A549 (cell line): Measurements from ENCODE around the gene MTF2. TPM values are rescaled to one million over a fixed set of nuclear protein-coding genes. Genes with fewer than 3 reads are reported as not detected.
A peak's percentile ranks its signal among the peaks of the same experiment; 100 is the strongest.

Experiments used
- ATAC-seq, 2 experiments: fragments of 200-7000 bp in 1 of 2; fragments of >200 bp in 1 of 2; cut with Nextera tagmentation in 1 of 2; cut with Tn5 transposase in 1 of 2; 3 replicates each; pipeline versions ENCODE4 v1.8.0 to v1.9.1; 2018 to 2020; ENCODE audit warnings: mild to moderate bottlenecking in 1 of 2, moderate library complexity in 1 of 2
- CTCF ChIA-PET: fragments of 300-600 bp; sonication (Branson Sonifier 250); formaldehyde crosslinking; extraction: SDS; loops from one replicate; lab custom pipeline; 2021; ENCODE audit warnings: antibody characterized with exemption, inconsistent platforms; lab: Yijun Ruan, JAX
- POLR2A ChIA-PET: fragments of 350-600 bp; formaldehyde crosslinking; extraction: SDS; loops from one replicate; lab custom pipeline; 2021; ENCODE audit warnings: antibody characterized with exemption, inconsistent platforms; lab: Yijun Ruan, JAX
- DNase-seq, 2 experiments: peaks; one replicate each; pipeline versions ENCODE4 v3.0.0 to v3.0.0-alpha.2; 2011 to 2016; ENCODE audit warnings: low read depth in 1 of 2, low spot score in 1 of 2
- FAIRE-seq: peaks from 2 replicates; lab custom pipeline; 2011; peaks lifted over from hg19 to GRCh38; lab: Jason Lieb, UNC
- H3K27ac ChIP-seq, 2 experiments: fragments of >200 bp; sonication (Bioruptor Twin); formaldehyde crosslinking; 3 replicates each; pipeline ENCODE4 v1.5.1; 2016 to 2017
- H3K4me1 ChIP-seq: fragments of >200 bp; sonication (Bioruptor Twin); formaldehyde crosslinking; 3 replicates; pipeline ENCODE4 v1.6.1; 2016
- H3K4me2 ChIP-seq: fragments of >200 bp; sonication (Bioruptor Twin); formaldehyde crosslinking; 3 replicates; pipeline ENCODE4 v1.6.1; 2016
- H3K4me3 ChIP-seq: fragments of >200 bp; sonication (Bioruptor Twin); formaldehyde crosslinking; 3 replicates; pipeline ENCODE4 v1.5.1; 2016
- H3K9me3 ChIP-seq: fragments of >200 bp; sonication (Bioruptor Twin); formaldehyde crosslinking; 3 replicates; pipeline ENCODE4 v1.6.1; 2016
- BCL3 ChIP-seq: fragments of >200 bp; sonication (Bioruptor Twin); formaldehyde crosslinking; IDR thresholded peaks from 3 replicates; pipeline ENCODE4 v1.6.1; 2016
- CBX2 ChIP-seq: fragments of 200-600 bp; sonication (generic); IDR thresholded peaks from 2 replicates; pipeline ENCODE4 v1.6.1; 2016; ENCODE audit warnings: low read depth, mild to moderate bottlenecking, borderline replicate concordance
- CBX8 ChIP-seq: fragments of 200-600 bp; sonication (generic); IDR thresholded peaks from 2 replicates; pipeline ENCODE4 v1.6.1; 2016
- FOSB ChIP-seq: fragments of 250-450 bp; sonication (Bioruptor Pico); IDR thresholded peaks from 2 replicates; pipeline ENCODE4 v1.5.0; 2020; ENCODE audit warnings: mild to moderate bottlenecking, moderate library complexity
- FOSL2 ChIP-seq, 2 experiments: fragments of 450-650 bp in 1 of 2; fragments of >200 bp in 1 of 2; sonication (Bioruptor Twin) in 1 of 2; formaldehyde crosslinking; IDR thresholded peaks; 2 replicates each; pipeline versions ENCODE4 v1.5.0 to v1.6.1; 2016 to 2020; ENCODE audit warnings: mild to moderate bottlenecking in 1 of 2, moderate library complexity in 1 of 2
- FOXS1 ChIP-seq: fragments of 250-450 bp; sonication (Bioruptor Pico); IDR thresholded peaks from 2 replicates; pipeline ENCODE4 v1.5.0; 2020; ENCODE audit warnings: mild to moderate bottlenecking, moderate library complexity
- HOXA7 ChIP-seq: fragments of 250-450 bp; sonication (Bioruptor Pico); IDR thresholded peaks from 2 replicates; pipeline ENCODE4 v1.5.0; 2020; ENCODE audit warnings: mild to moderate bottlenecking, moderate library complexity
- HOXB5 ChIP-seq: fragments of 250-450 bp; sonication (Bioruptor Pico); IDR thresholded peaks from 2 replicates; pipeline ENCODE4 v1.5.0; 2020; ENCODE audit warnings: mild to moderate bottlenecking, moderate library complexity
- JUN ChIP-seq, 2 experiments: fragments of >200 bp; sonication (Bioruptor Twin); formaldehyde crosslinking; IDR thresholded peaks; 2 replicates in 1 of 2; 3 replicates in 1 of 2; pipeline ENCODE4 v1.6.1; 2016 to 2017
- KDM5A ChIP-seq: fragments of 200-600 bp; sonication (generic); IDR thresholded peaks from 2 replicates; pipeline ENCODE4 v1.6.1; 2016; ENCODE audit warnings: antibody characterized with exemption, mild to moderate bottlenecking
- MAFK ChIP-seq: fragments of 450-650 bp; IDR thresholded peaks from 2 replicates; pipeline ENCODE4 v1.6.1; 2014; ENCODE audit not compliant: partially characterized antibody
- MAZ ChIP-seq: fragments of 150-350 bp; IDR thresholded peaks from 2 replicates; pipeline ENCODE4 v1.6.1; 2014; ENCODE audit warnings: antibody characterized with exemption, low read depth, low read length, borderline replicate concordance
- MYC ChIP-seq: IDR thresholded peaks from 2 replicates; pipeline ENCODE4 v1.6.1; 2012; ENCODE audit warnings: mild to moderate bottlenecking, inconsistent platforms, low read length, improper control_type of control experiment, borderline replicate concordance
- NFE2L2 ChIP-seq: fragments of 150-350 bp; conservative IDR thresholded peaks from 2 replicates; pipeline ENCODE4 v1.6.1; 2014; ENCODE audit warnings: low read length
- NPAS2 ChIP-seq: fragments of 250-450 bp; sonication (Bioruptor Pico); IDR thresholded peaks from 2 replicates; pipeline ENCODE4 v1.8.0; 2022; ENCODE audit warnings: mild to moderate bottlenecking, moderate library complexity, borderline replicate concordance
- PBX3 ChIP-seq: IDR thresholded peaks from 2 replicates; pipeline ENCODE4 v1.6.1; 2012
- POLR2AphosphoS2 ChIP-seq: conservative IDR thresholded peaks from 2 replicates; pipeline ENCODE4 v1.6.1; 2012; ENCODE audit warnings: low read length, improper control_type of control experiment, inconsistent platforms
- RNF2 ChIP-seq: fragments of 200-600 bp; sonication (generic); IDR thresholded peaks from 2 replicates; pipeline ENCODE4 v1.6.1; 2016; ENCODE audit warnings: low read depth, mild to moderate bottlenecking, antibody characterized with exemption, moderate library complexity, borderline replicate concordance
- SMC3 ChIP-seq: fragments of >200 bp; sonication (Bioruptor Twin); formaldehyde crosslinking; IDR thresholded peaks from 3 replicates; pipeline ENCODE4 v1.6.1; 2018; ENCODE audit warnings: inconsistent platforms
- TFCP2L1 ChIP-seq: fragments of 250-450 bp; sonication (Bioruptor Pico); IDR thresholded peaks from 2 replicates; pipeline ENCODE4 v1.5.0; 2021; ENCODE audit warnings: mild to moderate bottlenecking
- TP53 ChIP-seq: fragments of 250-450 bp; sonication (Bioruptor Pico); IDR thresholded peaks from 2 replicates; pipeline ENCODE4 v1.5.0; 2021; ENCODE audit warnings: mild to moderate bottlenecking, moderate library complexity
- ZNF302 ChIP-seq: fragments of 250-450 bp; sonication (Bioruptor Pico); IDR thresholded peaks from 2 replicates; pipeline ENCODE4 v1.9.0; 2021; ENCODE audit warnings: inconsistent platforms, mild to moderate bottlenecking, moderate library complexity
- WGBS: methylation state at CpG from one replicate; pipeline ENCODE4 v1.1.6; 2017; ENCODE audit errors: missing lambda C conversion rate; 5-methylcytosine and 5-hydroxymethylcytosine counted together
- polyA plus RNA-seq, 4 experiments: library from polyadenylated mRNA; depleted of rRNA in 3 of 4; stranded (reverse); fragments of >200 nt; fragmentation: RNase III in 1 of 4; extraction: RNeasy Plus Mini Kit Qiagen cat#74134 plus additional on column Dnase treatment in 1 of 4; gene quantifications; 2 replicates in 3 of 4; 3 replicates in 1 of 4; pipeline ENCODE4 v1.2.3, GENCODE V29; 2011 to 2017
- TF ChIP-seq, protein P1 (sequence below): fragments of >200 bp; sonication (Bioruptor Twin); formaldehyde crosslinking; IDR thresholded peaks from 2 replicates; pipeline ENCODE4 v1.6.1; 2016
- TF ChIP-seq, protein P2 (sequence below): IDR thresholded peaks from 2 replicates; pipeline ENCODE4 v1.6.1; 2012; ENCODE audit warnings: low read depth, borderline replicate concordance

Gene MTF2
- polyA plus RNA-seq, 2 of the 4 experiments (the other 2 are of a cell fraction): 14.3 to 31.2 TPM

DNA sequence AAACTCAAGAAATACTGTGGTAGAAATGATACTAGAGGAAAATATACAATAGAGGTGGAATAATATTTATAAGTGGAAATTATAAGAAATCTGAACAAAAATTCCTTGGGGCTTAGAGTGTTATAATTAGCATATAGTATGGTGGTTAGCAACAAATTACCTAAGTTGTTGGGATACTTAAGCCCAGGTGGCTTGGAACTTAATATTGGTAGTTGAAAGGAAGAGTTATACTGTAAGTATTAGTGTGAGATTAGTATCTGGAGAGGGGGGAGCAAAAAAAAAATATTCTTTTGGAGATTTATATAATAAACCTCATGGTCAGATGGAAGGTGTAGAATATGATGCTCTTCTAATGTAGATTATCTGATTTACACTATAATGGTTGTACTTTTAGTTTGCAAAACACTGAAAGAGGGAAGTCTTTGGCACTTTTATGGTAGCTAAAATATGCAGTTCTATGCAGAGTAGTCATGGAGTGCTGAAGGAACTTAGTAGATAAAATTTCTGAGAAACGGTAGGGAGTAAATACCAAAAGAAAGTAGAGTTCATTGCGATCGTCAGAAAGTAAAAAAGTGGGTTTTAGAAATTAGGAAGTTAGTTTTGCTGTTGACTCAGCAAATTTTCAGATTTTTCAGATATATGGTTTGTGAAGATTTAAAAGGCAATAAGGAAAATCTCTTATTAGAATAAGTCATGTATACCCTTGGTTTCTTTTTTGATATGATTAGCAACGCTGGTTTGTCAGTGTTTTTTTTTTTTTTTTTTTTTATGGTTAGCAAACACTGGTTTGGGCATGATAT, 45.7 kb downstream of the MTF2 start:
- Histone ChIP-seq H3K27ac (no peak overlapping the region), H3K9me3 (no peaks in the 10 kb centered on the region), H3K4me2 (no peak overlapping the region), H3K4me1 (no peaks in the 10 kb centered on the region), H3K4me3 (no peak overlapping the region)
- 95% methylated on average over 4 of the region's 4 CpGs for WGBS
- ATAC-seq: no peak
- TF ChIP-seq MAFK: peak; percentile 86
- no peak for TF ChIP-seq MAZ
- DNase-seq: no peak
- FAIRE-seq: no peak
- POLR2A ChIA-PET: no interaction called here
- CTCF ChIA-PET: no interaction called here

- ATAC-seq (no peak), FAIRE-seq (no peak)
Measured at GRCh38 chr1:93129507-93130099, 50.5 kb downstream of the MTF2 start.

GRCh38 chr1:93132638-93133037, 53.6 kb downstream of the MTF2 start:
- FAIRE-seq (no peak), ATAC-seq (no peak), DNase-seq (no peak)
- Histone ChIP-seq H3K4me2 (no peak overlapping the region), H3K9me3 (no peaks in the 10 kb centered on the region), H3K27ac (no peak overlapping the region), H3K4me1 (peaks cover 1% of the 10 kb centered on the region; the same call in 1 of the 3 replicates), H3K4me3 (no peak overlapping the region)
- TF ChIP-seq FOSB (CRISPR knock-in tag) (no peak), TFCP2L1 (CRISPR knock-in tag) (no peak), JUN (IDR thresholded peaks at IDR 0.05) (no peak), TP53 (no peak), PBX3 (no peak), KDM5A (no peak), ZNF302 (CRISPR knock-in tag) (no peak), HOXB5 (CRISPR knock-in tag) (no peak), POLR2AphosphoS2 (no peak)
- TF ChIP-seq, protein P1, sequence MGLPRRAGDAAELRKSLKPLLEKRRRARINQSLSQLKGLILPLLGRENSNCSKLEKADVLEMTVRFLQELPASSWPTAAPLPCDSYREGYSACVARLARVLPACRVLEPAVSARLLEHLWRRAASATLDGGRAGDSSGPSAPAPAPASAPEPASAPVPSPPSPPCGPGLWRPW: no peak
- POLR2A ChIA-PET: no interaction called here
- CTCF ChIA-PET: no interaction called here

More at GRCh38 chr1:93129507-93130099, 50.5 kb downstream of the MTF2 start:
- Histone ChIP-seq H3K4me2 (no peak overlapping the region), H3K4me3 (no peak overlapping the region), H3K4me1 (no peaks in the 10 kb centered on the region), H3K9me3 (no peaks in the 10 kb centered on the region), H3K27ac (no peak overlapping the region)
- DNase-seq: no peak
- POLR2A ChIA-PET: no interaction called here
- CTCF ChIA-PET: interaction anchor here (0.9 kb wide), 1 partner anchor 15 kb away, joined by 3 read pairs; no protein-coding TSS in a partner anchor
- no peak for TF ChIP-seq MAZ
- no peak for TF ChIP-seq FOSL2 (IDR thresholded peaks at IDR 0.05)
- TF ChIP-seq FOSL2 (CRISPR knock-in tag; IDR thresholded peaks at IDR 0.05): no peak
- TF ChIP-seq BCL3: no peak
- TF ChIP-seq ZNF302 (CRISPR knock-in tag): no peak
- TF ChIP-seq NPAS2 (CRISPR knock-in tag): no peak
- TF ChIP-seq CBX2: no peak
- TF ChIP-seq, protein P1: no peak
- no peak for TF ChIP-seq NFE2L2
- TF ChIP-seq TFCP2L1 (CRISPR knock-in tag): no peak
- TF ChIP-seq RNF2: no peak
- TF ChIP-seq MYC: no peak
- TF ChIP-seq SMC3: no peak
- no peak for TF ChIP-seq CBX8
- TF ChIP-seq, protein P2, sequence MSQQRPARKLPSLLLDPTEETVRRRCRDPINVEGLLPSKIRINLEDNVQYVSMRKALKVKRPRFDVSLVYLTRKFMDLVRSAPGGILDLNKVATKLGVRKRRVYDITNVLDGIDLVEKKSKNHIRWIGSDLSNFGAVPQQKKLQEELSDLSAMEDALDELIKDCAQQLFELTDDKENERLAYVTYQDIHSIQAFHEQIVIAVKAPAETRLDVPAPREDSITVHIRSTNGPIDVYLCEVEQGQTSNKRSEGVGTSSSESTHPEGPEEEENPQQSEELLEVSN: no peak
- no peak for TF ChIP-seq HOXA7 (CRISPR knock-in tag)
- TF ChIP-seq TP53: no peak
- TF ChIP-seq FOXS1 (CRISPR knock-in tag): no peak
